ENCODE measurements around the gene NFIX. TPM values are rescaled to one million over a fixed set of nuclear protein-coding genes. Genes with fewer than 3 reads are reported as not detected.

NFIX gene
- total and polyA plus RNA-seq, 9 of the 15 experiments (the other 6 are each of a cell fraction or from before 2014, with no cell fraction given) = 0.28 to 26.8 (median 5.4) TPM

GRCh38 chr19:13097463-13098258 lies 102.4 kb downstream of the NFIX start (continued):
- TF ChIP-seq CHD7 (IDR thresholded peaks at IDR 0.05; ENCODE audit: low read depth, low read length) (no peak), KDM1A (IDR thresholded peaks at IDR 0.05) (no peak), KAT8 (IDR thresholded peaks at IDR 0.05; ENCODE audit: low read depth) (no peak), FOXP1 (CRISPR knock-in tag; IDR thresholded peaks at IDR 0.05) (no peak), HDAC1 (IDR thresholded peaks at IDR 0.05) (no peak), KHSRP (IDR thresholded peaks at IDR 0.05) (no peak), MBD2 (IDR thresholded peaks at IDR 0.05; ENCODE audit: borderline replicate concordance, low read depth) (0 out of 2 replicates have a peak, but pooled peaks have one; percentile 41), SP2 (IDR thresholded peaks at IDR 0.05; ENCODE audit: extremely low read depth, low read depth, low read length, poor library complexity, severe bottlenecking) (no peak), ARID4B (CRISPR knock-in tag; IDR thresholded peaks at IDR 0.05) (no peak), ZNF217 (CRISPR knock-in tag; IDR thresholded peaks at IDR 0.05) (no peak), ZNF347 (CRISPR knock-in tag; IDR thresholded peaks at IDR 0.05; ENCODE audit: low read depth) (0 out of 2 replicates have a peak, but pooled peaks have one; percentile 22)
